8988T (cell line): ENCODE data around the gene ATF6.

ENCODE experiments used
- DNase-seq: peaks from one replicate; pipeline ENCODE4 v3.0.0; 2011

The ATF6 gene

DNA sequence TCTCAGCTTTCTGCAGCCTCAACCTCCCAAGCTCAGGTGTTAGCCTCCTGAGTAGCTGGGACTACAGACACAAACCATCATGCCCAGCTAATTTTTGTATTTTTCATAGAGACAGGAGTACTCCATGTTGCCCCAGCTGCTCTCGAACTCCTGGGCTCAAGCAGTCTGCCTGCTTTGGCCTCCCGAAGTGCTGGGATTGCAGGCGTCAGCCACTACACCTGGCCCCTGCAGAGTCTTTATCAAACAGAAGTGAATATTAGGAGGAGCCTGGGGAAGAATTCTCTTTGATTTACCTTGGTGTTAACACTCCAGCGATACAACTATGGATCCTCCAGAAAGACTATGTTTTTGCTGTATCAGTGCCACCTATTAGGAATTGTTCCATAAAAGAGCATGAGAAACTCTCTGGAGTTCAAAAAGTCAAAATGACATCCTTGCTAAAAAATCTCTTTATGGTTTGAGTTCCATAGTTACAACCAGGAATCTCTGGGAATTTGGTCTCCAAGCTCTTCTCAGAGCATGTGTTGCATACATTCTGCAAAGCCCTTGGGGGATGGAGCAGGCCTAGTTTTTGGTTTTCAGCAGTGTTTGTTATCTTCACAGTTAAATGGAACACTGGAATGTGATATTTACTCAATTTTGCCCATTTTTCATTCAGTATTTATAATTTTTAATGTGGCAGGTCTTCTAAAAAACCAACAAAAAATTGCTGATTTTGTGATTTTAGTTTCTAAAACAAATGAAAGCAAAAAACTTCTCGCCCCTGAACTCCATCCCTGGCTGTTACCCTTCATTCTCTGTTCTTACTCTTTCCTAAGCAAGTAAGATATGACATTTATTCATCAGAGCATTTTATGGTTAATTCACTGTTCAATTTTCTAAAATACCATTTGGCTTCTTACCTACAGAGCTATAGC, 180.2 kb downstream of the ATF6 start:
- no peak for DNase-seq

DNA sequence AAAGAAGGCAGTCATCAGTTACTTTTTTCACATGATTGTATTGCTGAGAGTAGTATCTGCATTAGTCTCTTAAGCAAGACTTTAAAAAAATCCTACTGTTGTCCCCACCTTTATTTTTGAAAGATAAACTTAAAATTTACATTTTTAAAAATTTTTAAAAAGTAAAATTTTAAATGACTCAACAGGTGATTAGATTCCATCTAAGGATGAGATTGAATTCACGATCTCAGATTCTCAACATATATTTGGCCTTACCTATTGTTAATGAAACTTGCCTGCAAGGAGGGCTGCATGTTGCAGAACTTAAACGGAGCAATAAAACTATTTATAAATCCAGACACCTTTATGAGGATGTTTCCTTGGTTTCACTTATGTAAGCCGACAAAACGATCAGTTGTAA, 182.3 kb downstream of the ATF6 start:
- no peak for DNase-seq

DNA sequence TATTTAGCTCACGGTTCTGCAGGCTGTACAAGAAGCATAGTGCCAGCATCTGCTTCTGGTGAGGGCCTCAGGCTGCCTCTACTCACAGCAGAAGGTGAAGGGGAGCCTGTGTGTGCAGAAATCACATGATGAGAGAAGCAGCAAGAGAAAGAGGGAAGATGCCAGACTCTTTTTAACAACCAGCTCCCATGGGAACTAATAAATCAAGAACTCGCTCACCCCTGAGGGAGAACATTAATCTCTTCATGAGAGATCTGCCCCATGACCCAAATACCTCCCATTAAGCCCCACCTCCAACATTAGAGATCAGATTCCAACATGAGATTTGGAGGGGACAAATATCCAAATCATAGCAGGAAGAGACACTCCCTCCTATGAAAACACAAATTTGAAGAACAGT, 183.4 kb downstream of the ATF6 start:
- DNase-seq = no peak

DNA sequence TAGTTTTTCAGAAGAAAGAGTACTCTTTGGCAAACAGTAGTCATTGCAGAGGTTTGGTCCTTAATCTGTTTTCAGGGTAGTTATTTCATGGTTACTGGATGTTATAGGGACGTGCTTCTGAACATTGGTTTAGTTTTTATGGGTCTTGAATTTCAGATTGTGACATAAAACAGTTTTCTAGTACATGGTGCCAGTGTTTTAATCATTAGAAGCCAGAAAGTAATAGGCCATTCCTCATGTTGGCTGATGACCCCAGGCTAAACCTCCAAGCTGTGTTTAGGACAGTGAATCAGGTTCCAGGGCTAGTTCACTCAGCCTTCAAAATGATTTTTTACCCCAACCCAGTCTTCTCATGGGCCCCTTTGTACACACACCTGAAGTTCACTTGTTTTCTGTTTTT, 184.3 kb downstream of the ATF6 start:
- DNase-seq = no peak

DNA sequence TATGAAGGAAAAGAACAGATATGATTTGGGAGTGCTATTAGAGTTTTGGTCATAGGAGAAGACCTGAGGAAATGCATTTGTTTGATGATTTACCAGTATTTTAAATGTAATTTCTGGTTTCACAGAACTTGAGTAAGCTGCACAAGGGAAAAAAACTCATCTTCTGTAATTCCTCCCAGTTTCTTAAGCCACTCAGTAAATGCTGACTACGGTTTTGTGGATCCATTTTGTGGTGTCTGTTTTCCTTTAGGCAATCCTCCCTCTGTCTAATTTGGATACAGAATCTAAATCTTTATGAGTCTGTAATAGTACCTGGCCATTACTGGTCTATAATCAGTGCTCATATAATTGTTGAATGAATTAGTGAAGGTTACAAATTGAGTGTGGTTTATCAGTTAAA, 185.5 kb downstream of the ATF6 start:
- no peak for DNase-seq

DNA sequence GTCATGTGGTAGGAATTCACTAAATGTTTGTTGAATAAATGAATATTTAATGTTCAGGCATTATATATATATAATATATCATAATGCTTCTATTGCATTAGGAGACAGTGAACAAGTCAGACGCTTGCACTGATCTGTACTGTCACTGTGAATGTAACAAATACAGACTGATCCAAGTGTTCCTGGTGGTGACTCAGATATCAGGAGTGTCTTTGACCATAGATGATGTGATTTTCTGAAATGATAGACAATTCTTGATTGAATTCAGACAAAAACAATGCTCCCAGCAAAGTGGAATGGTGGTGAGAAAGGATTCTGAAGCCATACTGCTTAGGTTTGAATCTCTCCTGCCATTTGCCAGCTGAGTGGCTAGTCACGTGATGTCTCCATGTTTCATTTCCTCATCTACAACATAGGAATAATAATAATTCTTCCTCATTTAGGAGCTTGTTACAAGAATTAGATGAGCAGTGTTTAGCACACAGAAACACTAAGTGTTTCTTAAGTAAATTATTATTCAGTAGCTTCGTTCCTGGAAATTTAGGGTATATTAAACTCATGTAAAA, 186.6 kb downstream of the ATF6 start:
- DNase-seq = no peak

DNA sequence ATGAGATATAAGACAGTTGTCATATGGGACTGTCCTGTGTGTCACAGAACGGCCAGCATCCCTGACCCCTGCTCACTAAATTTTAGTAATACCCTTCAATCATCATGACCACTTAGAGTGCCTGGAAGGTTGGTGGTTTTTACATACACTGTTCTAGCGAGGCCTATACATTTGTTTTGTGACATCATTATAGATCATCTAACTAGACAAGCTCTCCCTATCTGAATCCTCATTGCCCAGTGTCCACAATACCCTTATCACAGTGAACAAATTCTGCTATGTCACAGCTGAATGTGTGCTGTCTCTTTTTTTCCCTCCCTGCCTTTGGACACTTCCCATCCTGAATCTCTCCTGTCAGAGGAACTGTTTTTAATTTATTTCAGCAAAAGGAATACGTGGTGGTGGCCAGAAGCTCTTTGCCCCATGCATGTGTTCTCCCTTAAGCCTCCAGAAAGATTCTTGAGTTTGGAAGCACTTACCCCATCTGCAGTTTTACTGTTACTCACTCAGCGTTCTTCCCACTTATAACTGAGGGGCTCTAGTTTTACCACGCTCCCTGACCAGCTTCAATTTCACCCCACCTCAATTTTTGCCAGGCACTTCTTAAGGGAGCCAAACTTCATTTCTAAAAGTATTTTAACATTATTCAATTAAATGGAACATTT, 187.3 kb downstream of the ATF6 start:
- no peak for DNase-seq

DNA sequence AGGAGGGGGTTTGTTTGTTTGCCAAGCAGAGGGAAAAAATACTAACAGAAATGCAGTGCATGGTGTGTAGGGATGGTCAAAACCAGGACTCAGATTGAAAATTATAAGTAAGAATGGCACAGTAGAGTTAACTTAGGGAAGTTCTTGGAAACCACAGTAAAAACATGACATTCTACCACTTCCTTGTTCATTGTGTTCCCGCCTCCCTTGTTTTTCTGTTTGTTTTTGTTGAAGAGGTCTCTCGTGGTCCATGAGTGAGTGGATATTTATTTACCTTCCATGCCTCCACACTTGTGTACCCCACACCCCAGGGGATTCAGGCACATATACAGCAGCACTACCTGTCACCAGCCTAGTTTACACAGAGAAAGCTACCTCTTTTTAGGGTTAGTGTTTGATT, 187.9 kb downstream of the ATF6 start:
- DNase-seq = no peak

DNA sequence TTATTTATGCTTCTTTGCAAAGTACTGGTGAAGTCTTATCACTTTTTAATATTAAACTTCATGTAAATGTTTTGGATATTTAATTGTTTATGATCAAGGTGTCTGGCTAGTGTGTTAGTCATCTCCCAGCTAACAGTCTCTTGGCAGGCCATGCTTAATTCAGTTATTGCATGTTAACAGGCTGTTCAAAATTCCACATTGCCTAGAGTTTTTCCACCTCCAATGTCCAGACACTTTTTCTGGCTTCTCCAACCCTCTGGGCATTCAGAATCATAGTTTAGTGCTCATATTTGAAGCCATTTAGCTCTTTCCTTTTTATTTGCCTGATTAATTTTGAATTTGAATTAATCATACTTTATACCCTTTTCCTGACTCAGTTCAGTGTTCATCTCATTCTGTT, 188.3 kb downstream of the ATF6 start:
- DNase-seq = no peak

DNA sequence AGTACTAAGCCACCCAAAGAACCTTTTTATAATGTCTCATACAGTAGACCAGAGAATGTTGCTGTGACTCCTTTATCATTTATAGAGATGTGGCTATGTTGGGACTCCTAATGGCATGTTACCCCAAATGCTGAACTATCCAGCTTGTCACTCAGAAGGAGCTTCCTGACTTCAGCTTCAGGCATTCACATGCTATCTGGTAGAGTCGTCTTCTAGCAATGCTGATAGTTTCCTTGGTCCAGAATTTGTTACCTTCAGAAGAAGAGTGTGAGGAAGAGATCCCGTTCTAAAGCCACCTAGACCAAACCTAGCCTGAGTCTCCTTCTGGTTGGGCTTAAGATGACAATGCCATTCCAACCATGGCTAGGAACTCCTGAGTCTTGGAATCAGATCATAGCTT, 189.5 kb downstream of the ATF6 start:
- no peak for DNase-seq

DNA sequence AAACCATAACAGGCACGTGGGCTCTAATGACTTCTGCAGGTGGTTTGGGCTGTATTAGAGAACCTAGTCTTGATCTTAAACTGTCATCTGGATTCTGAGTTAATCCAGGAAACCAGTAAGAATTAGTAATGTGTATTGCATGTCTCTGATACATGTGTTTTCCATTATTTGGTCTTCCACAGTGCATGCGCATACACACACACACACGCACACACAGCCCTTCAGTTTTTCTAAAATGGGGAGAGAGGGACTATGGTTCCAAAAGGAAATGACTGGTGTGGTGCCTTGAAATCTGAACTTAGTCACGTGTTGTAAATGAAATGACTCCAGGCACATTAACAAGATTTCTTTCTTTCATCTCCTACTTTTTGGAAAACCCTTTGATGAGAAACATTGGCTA, 190.0 kb downstream of the ATF6 start:
- no peak for DNase-seq

DNA sequence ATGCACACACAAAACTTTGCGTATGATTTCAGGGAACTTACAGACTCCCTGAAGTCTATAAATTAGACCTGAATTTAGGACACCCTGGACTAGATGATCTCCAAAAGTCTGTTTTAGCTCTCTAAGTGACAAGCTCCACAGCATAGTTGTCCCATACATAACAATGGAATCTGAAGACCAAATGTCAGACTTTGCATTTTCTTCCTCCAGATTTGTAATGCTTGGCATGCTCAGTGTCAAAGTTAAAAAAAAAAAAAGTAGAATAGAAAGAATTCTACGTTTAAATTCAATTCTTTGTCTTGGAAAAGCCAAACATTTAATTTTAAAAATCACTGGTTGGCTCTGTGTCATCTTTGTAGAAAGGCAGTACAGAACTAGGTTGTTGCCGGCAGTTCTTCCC, 190.8 kb downstream of the ATF6 start:
- no peak for DNase-seq

DNA sequence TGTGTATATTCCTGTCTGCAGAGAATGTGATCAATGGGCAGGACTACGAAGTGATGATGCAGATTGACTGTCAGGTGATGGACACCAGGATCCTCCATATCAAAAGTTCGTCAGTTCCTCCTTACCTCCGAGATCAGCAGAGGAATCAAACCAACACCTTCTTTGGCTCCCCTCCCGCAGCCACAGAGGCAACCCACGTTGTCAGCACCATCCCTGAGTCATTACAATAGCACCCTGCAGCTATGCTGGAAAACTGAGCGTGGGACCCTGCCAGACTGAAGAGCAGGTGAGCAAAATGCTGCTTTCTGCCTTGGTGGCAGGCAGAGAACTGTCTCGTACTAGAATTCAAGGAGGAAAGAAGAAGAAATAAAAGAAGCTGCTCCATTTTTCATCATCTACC, 192.3 kb downstream of the ATF6 start:
- DNase-seq = no peak

DNA sequence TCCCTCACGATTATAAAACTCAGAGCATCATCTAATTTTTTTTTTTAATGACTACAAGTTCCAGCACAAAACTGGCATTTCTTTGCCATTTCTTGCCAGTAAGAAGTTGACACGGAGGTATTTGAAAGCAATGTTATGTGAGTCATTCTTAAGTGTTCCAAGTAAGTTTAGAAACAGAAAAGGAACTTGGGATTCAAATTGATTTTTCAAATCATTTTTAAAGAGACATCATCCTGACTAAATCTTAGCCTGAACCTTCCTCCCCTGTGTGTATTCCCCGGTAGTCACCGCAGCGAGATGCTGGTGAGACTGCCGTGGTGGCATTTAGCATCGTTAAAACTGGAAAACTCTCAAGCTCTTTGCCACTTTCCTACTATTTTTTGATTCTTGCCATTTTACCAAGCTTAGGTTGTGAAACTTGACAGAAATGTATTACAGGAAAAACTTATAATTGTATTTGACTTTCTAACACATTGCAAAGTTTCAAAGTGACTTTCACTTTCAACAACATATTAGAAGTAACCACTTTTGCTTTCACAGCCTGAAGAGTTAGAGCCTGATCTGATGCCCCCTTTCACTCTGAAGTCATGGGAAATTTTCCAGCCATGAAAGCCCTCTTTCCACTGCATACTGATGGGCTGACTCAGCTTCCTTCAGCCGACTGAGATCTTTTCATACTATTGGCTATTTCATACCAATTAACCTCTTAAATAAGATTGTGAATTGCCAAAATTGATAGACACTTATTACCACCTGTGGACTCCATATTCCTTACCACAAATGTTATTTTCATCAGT, 196.2 kb downstream of the ATF6 start:
- DNase-seq = no peak

DNA sequence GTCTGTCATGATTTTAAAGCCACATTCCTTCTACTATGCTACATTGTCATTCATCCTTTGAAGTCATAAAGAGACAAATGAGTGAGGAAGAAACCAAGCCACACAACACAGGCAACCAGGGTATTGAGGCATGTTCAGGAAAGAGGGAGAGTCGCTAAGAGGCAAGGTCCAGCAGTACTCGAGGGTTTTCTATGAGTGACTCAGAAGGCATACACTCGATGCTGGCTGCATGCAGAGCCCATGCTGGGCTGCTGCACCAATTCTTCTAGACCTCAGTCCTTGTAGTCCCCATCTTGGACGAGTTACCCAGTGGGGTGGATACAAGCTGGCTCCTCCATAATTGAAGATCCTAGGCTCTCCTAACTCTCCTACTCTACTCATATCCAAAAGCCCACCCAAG, 199.9 kb downstream of the ATF6 start:
- DNase-seq = no peak

DNA sequence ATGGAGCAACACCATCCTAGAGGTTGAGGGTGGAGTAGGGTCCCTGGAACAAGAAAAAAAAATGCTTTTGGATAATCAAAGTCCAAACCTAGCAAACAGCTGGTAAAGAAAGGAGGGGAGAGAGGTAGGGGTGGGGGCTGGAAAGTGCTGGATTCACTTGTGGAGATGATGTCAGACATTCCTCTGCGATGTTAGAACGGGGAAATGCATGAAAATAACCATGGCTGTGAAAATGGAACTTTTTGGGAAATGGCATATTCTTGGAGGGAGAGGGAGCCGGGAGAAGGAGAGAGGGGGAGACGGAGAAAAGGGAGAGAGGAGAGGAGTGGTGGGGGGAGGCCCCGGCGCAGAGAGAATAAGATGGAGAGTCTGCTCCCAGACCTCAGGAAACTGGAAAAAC, 203.9 kb downstream of the ATF6 start:
- DNase-seq = no peak

DNA sequence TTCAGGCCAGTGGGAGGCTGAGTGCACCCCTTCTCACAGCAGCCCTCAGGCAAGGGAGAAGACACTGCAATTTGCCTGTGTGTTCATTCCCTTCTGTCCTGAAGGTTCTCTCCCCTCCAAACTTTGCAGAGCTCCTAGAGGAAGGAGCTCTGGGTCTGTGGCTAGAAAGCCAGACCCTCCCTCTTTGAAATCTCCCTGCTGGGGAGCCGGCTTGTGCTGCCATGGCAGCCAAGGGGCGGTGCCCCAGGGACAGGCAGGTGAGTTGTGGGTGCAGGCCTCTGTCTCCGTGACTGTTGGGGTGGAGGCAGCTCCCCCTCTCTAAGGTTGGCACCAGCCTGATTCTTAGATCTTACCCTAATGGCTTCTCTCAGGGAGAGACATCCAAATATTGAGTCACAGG, 204.5 kb downstream of the ATF6 start:
- no peak for DNase-seq

DNA sequence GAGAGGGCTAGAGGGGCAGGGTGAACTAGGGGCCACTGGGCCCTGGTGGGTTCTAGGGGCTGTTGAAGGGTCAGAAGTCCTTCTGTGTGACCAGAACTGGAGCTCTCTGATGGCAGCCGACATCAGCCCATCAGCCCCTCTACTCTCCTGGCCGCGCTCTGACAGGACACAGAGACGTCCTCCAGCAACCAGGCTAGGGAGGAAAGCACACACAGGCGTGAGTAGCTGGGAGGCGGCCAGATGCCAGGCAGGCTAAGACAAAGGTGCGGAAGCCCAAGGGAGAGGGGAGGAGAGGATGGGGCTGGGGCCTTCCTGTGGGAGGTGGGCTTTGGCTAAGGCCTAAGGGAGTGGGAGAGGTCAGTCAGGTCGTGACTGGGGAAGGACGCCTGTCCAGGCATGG, 206.7 kb downstream of the ATF6 start:
- no peak for DNase-seq

DNA sequence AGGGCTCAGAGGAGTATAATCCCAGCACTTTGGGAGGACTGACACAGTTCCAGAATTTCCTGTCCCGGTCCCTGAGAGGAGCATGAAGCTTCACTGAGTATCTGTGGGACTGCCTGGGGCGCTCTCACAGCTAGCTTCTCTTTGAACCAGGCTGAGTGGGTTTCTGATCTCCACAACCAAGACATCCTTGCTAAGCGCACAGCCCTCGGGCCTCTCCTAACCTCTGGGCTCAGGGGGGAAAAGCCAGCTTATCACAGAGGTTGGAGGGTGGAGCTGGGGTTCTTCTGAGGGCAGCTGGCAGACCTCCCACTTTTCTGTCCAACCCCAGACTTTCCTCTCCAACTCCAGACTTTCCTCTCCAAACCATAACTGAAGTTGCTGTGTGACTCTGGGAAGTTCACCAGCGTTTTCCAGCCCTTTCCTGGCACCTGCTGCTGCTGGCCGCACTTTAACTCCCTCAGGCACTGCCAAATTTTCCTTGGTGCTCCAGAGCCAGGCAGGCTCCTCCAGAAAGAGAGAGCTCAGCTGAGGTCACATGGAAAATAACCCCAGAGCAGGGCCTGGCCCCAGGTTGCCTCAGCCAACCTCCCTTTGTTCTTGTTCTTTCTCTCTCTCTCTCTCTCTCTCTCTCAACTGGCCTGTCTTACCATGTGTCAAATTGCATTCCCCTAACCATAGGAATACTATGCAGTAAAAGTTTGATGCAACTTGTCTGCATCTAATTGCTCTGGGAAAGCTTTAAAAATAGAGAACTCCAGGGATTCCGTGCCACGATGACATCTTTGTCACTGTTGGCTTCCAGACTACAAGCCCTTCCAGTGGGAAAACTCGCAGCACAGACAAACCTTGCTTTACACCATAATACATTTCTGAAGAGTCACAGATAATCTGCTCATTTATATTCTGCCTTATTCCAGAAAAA, 208.1 kb downstream of the ATF6 start:
- DNase-seq = no peak

DNA sequence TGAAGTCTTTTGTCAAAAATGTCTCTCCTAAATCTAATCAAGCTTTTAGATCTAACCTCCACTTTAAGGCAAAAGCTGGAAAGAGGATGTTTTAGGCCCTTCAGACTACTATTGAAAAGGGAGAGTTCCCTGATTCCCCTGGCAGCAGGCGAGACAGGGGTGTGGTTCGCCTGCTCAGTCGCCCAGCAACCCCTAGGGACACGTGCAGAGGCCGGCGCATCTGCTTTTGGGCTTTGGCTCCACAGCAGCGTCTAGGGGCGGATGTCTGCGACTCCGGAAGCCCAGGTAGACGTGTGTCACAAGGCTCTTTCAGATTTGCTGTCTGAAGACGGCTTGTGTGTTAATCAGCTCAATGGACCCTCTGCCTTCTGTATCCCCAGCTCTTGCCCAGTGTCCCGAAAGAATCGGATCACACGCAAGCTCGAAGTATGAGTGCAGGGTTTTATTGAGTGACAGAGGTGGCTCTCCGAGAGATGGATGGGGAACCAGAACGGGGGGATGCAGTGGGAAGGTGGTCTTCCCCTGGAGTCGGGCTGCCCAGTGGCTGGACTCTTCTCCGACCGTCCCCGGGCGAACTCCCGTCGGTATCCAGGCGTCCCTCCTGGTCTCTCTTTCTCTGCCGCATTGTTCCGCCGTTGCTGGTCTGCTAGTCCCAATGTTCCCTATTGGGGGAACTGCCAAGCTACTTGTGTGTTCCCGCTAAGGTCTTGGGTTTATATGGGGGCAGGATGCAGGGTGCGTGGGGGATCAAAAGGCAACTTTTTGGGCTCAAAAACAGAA, 212.1 kb downstream of the ATF6 start:
- DNase-seq = no peak

DNA sequence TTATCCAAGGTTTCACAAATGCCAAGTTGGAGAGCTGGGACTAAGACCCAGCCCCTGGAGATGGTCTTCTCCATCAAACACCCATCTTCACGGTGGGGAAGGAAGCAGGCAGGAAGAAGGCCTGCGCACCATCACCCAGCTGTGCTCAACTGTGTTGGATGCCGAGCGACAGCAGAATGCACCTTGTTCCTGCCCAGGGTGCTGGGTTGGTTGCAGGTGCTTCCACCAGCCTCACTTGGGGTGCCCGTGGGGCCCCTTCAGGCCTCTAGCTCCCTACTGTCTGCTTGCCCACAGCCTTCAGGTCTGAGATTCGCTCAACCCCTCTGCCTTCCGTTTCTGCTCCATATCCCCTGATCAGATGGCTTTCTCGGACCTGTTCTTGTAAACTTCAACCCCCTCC, 215.0 kb downstream of the ATF6 start:
- no peak for DNase-seq
